Pons (tissue), 1 donor: ENCODE measurements around the gene TBXT.
"Not testable (repeated sequence)": the region's sequence is repeated elsewhere in the genome, so short reads cannot be mapped to it uniquely, and the experiment has no call there.

Experiments
- DNase-seq: peaks from one replicate; pipeline ENCODE4 v3.0.0-alpha.2; 2016; ENCODE audit warnings: low spot score

TBXT gene

DNA sequence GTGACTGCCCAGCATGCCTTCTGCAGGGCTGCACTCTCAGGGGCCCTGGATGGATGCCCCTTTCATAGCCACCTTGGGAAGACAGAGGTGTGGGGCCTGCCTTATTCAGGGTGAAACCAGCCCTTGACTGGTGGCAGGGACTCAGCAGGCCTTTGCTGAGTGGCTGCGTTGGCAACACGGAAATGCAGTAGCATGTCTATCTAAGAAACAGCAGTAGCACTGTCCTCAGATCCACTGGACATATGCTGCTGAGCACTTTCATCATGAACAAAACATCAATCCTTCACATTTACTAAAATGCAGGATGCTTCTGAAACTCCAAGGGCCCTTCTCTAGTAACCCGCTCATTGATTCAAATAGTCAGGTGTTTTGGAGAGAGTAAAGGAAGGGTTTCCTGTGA is 4.9 kb upstream of the TBXT start:
- no peak for DNase-seq

DNA sequence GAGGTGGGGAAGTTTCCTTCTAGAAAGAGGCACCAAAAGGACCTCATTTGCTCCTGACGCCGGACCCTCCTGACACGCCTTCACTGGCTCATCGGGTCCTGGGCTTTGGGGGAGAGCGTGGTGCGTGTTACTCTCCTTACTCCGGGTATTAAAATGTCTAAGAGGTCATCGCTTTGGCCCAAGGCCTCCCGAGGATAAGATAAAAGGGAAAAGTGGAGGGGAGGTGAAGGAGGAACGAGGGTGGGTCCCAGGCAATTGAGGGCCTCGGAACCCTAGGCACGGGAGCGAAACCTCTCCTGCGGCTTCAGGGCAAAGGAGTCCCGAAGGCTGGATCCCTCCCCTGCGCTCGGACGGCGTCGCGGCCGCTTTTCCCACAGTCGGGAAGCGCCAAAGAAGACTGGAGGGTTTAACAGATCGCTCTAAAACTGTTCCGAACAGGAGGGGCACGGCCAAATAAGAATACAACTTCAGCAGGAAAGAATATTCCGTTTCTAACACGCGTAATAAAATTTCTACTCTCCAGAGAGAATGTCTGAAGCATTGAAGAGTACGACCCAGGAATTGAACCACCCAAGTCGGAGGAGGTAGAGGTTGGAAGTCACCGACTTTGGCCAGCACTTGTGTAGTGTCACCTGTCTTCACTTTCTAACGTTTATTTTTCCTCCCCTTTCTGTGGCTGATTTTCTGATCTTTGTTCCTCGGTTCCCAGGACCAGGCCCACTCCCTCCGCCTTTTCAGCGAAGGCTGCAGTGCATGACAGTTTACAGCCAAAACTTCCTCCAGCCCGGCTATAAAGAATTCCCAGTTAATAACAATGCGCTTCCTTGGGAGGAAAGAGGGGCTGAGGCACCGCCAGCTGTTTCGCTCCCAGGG is 2.1 kb upstream of the TBXT start:
- no peak for DNase-seq

DNA sequence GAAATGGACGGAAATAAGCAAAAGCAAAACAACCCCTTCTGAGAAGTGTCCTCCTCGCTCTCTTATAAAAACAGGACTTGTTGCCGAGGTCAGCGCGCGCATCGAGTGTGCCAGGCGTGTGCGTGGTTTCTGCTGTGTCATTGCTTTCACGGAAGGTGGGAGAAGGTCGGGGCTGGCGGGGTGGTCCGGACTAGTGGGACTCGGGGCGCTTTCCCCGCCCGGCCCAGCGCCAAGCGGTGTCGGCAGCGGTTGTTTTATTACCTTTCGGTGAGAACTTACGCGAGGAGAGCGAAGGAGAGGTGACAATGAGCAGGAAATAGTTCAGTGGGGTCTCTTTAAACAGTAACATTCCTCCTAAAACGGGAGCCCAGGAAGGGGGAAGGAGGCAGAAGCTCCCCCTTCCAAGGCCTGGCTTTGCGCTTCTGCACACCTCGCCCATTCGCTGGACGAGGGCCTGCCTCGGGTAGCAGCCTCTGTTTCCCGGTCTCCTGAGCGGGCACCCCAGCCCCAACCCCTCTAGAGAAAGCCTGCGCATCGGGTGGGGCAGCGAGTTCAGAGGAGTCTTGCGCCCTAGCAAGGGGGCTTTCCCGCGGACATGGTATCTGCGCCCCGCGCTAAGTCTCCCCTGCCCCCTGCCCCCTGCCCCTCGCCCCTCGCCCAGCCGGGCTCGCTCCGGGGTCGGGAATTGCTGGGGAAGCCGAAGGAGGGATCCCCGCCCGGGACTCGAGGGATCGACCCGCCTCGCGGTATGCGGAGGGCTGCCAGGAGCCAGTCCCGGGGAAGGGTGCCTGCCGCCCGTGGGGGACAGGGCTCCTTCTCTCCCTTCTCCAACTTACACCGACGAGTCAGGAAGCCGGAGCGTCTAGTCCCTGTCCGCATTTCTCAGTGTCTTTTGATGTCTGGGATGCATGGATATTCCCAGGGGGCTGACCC is 1.2 kb upstream of the TBXT start:
- DNase-seq, result no peak

- no peak for DNase-seq
These were observed 356 bp downstream of the TBXT start for GRCh38 chr6:166167258-166167731.

DNA sequence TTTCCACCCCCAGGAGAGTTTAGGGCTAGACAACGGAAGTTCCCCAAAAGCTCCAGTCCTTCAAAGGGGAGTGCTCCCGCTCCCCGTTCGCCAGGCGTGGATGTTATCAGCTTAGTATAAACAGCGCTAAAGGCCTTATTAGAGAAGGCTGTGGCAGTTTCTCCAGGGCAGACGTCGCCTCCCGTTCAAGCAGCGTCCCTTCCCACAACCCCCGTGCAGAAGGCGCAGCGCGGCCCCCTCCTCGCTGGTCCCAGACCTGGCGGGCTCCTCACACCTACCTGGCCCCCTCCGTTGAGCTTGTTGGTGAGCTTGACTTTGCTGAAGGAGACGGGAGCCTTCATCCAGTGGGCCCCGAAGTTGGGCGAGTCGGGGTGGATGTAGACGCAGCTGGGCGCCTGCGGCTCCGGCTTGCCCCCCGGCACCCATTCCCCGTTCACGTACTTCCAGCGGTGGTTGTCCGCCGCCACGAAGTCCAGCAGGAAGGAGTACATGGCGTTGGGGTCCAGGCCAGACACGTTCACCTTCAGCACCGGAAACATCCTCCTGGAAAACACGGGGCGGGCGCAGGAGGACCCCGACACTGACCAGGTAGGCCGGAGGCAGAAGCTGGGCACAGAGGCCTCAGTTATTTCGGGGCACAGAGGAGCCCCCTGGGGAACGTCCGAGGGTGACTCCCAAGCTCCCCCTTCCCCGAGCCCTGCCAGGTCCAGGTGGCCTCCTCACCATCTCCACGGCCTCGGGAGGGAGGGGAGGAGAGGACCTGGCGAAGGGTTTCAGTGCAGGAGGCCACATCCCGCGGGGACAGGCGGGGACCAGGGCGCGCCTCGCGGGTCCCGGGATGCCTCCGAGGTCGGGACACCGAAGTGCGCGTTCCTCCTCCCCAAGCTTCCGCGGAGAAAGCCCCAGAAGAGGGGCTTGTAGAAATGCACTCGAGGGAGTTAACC is 1.1 kb downstream of the TBXT start:
- no peak for DNase-seq

DNA sequence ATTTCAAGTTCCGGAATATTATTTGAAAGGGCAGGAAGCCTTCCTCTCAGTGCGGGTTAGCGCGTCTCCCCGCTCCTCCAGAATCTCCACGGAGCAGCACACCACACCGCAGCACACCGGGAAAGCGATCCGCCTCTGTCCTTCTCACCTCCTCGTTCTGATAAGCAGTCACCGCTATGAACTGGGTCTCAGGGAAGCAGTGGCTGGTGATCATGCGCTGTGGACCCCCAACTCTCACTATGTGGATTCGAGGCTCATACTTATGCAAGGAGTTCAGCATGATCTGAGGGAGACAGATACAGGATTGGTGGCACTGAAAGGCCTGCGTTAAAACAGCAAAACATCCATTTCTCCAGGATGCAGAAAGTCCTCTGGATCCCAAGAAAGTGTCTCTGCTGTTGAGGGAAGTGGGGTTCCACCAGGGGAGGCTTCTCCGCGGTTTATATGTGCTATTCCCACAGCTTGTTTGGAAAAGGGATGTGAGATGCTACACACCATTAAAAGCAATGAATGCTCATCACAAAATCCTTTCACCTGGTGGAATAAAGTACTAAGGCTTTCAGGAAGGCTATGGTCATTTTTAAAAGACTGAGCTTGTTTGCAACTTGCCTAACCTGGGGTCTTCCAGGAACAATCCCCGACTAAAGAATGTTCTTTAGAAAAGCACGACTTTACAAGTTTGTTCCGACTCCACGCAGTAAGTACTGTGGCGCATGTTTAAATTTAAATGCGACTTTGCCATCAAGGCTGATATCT is 1.9 kb downstream of the TBXT start:
- DNase-seq, result no peak

DNA sequence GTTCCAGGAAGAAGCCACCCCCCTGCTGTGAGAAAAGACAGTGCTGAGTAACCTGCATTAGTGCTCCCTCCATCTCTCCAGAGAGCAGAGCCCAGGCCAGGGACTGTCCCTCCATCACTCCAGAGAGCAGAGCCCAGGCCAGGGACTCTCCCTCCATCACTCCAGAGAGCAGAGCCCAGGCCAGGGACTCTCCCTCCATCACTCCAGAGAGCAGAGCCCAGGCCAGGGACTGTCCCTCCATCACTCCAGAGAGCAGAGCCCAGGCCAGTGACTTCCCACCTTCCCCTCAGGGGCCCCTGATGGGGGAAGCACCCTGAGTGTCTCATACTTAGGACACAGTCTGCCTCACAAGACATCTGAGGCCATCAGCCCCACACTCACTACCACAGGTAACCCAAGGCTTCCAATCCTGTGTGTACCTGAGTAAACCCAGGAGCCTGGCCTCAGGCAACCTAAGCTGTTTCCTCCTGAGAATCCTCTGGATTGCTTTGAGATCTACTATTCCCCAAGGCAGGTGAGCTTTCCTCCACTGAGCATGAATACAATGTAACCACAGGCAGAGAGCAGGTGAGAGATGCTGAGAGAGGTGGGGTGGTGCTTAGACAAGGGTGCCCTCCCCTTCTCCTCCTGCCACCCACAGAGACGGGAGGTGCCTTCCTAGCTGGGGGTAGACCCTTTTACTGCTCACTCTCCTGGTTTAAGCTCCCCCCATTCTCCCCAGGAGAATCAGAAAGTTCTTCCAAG is 4.9 kb downstream of the TBXT start:
- no peak for DNase-seq

GRCh38 chr6:166157930-166158617 is 9.6 kb downstream of the TBXT start:
- no peak for DNase-seq

- peak; percentile 51 for DNase-seq
These were observed 10.7 kb downstream of the TBXT start for GRCh38 chr6:166156942-166157341.

GRCh38 chr6:166153966-166154365 is 13.7 kb downstream of the TBXT start:
- DNase-seq, result no peak

GRCh38 chr6:166152660-166153059 is 15.0 kb downstream of the TBXT start:
- no peak for DNase-seq

DNA sequence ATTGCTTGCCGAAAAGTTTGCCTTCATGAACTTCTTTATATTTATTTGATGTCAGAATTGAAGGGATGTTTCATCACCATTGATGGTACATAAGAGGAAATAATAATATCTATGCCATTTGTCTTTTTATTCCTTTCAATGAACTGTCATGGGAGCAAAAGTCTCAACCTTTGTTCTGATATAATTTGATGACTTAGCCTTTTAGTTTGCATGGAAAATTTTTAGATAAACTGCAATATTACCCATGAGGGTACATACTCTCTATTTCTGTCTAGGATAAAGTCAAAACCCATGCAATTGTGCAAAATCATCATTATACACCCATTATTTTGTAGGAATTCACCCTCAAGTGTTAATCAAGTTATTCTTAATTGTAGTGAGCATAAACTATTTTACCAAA is 15.9 kb downstream of the TBXT start:
- no peak for DNase-seq

DNA sequence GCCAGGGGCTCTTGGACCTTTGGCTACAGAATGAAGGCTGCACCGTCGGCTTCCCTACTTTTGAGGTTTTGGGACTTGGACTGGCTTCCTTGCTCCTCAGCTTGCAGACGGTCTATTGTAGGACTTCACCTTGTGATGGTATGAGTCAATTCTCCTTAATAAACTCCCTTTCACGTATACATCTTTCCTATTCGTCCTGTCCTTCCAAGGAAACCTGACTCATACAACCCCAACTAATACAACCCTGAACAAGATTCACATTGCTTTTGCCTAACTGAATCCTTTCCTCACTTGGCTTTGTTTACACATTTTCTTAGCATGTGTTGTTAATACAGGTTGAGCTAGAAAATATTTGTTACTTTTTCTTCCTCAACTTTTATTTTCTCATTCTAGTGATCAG is 21.9 kb downstream of the TBXT start:
- no peak for DNase-seq

DNA sequence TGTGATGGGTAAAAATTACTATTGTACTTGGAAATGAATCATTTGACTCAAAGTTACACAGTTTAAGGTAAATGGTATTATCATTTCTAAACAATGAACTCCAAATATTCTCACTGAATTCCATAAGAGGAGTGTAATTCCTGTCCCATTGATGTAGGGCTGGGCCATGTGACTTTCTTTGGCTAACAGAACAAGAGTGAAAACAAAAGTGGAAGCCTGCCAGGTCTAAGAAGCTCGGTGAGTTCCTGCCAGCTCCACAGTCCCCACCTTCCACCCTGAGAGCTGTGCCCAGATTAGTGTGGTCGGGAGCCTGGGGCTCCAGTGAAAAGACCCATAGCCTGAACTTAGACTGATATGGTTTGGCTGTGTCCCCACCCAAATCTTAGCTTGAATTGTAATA is 24.6 kb downstream of the TBXT start:
- DNase-seq, result no peak

GRCh38 chr6:166127624-166128472 is 39.8 kb downstream of the TBXT start:
- DNase-seq, result no peak

GRCh38 chr6:166123115-166123514 is 44.5 kb downstream of the TBXT start:
- not testable (repeated sequence) for DNase-seq

DNA sequence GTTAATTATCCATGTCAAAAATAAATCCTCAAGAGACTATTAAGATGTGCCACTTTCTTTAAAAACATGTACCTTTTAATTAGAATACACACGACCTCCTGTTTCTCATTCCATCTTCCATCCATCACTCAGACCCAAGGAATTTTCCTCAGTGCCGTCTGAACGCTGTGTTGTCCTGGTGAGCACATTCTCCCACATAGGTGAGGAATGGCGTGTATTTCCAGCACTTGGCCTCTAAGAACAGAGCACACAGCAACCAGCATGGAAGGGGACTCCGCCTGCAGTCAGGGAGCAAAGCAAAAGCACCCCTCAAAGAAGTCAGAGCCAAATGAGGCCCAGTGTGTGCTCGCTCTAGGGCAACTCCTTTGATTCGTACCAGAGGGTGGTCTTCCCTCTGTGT is 45.9 kb downstream of the TBXT start:
- no peak for DNase-seq

DNA sequence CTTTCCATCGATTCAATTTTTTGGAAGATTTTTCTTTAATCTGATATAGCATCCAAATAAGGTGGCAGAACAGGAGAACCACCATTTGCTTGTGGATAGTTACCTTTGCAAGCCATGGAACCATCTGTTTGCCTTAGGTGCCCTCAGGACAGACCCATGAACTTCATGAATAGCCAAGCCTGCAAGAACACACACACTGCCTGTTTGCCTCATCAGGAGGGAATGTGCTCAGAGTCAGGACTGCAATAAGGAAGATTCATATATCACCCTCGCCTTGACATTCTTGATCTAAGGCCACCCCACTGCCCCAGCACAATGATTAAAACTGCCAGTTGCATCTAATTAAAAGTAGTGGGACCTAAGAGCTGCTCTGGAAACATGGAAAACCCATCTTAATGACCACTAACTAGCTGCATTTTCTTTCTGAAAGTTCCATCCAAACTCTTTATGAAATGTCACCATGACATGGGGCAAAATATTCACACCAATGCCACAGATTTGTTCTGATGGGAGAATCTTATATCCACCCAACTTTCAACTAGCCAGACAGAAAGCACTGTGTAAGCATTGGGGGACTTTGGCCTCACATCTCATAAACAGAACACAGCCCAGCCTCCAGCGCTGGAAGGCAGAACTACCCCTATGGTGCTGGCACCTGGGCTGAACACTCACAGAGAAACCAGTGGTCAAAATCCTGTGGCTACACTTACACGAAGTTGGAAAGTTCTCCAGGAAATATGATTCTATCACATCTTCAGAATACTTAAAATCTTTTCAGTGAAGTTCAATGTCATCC is 48.3 kb downstream of the TBXT start:
- DNase-seq, result no peak
